H9 (cell line): ENCODE results near the gene NKX1-1. TPM values are rescaled to one million over a fixed set of nuclear protein-coding genes. Genes with fewer than 3 reads are reported as not detected.

ENCODE experiments used
- DNase-seq: peaks from one replicate; pipeline ENCODE4 v3.0.0-alpha.2; 2017
- H2AFZ ChIP-seq: one replicate; pipeline ENCODE4 v1.6.1; 2013; ENCODE audit warnings: mild to moderate bottlenecking, low read length, control low read depth, moderate library complexity
- H2AK5ac ChIP-seq: 2 replicates; pipeline ENCODE4 v1.6.1; 2013; ENCODE audit warnings: low read length, control low read depth, mixed read lengths; ENCODE audit not compliant: insufficient read length
- H2BK120ac ChIP-seq: one replicate; pipeline ENCODE4 v1.6.1; 2013; ENCODE audit warnings: low read depth, mild to moderate bottlenecking, low read length, control low read depth, inconsistent platforms; ENCODE audit not compliant: poor library complexity, severe bottlenecking
- H2BK12ac ChIP-seq: 2 replicates; pipeline ENCODE4 v1.6.1; 2013; ENCODE audit warnings: low read length, control low read depth, mixed read lengths, low read depth; ENCODE audit not compliant: insufficient read length
- H2BK15ac ChIP-seq: 2 replicates; pipeline ENCODE4 v1.6.1; 2013; ENCODE audit warnings: low read depth, low read length, control low read depth
- H2BK20ac ChIP-seq: one replicate; pipeline ENCODE4 v1.6.1; 2013; ENCODE audit warnings: low read depth, mild to moderate bottlenecking, low read length, control low read depth, inconsistent platforms; ENCODE audit not compliant: poor library complexity, severe bottlenecking
- H2BK5ac ChIP-seq: 2 replicates; pipeline ENCODE4 v1.6.1; 2013; ENCODE audit warnings: low read length, control low read depth, mixed read lengths; ENCODE audit not compliant: insufficient read length
- H3K14ac ChIP-seq: 2 replicates; pipeline ENCODE4 v1.6.1; 2013; ENCODE audit warnings: low read length, control low read depth; ENCODE audit not compliant: insufficient read depth
- H3K18ac ChIP-seq: 2 replicates; pipeline ENCODE4 v1.6.1; 2013; ENCODE audit warnings: low read depth, mild to moderate bottlenecking, mixed read lengths, low read length, control low read depth; ENCODE audit not compliant: insufficient read length
- H3K23ac ChIP-seq: 2 replicates; pipeline ENCODE4 v1.6.1; 2013; ENCODE audit warnings: low read length, control low read depth, mixed read lengths, low read depth; ENCODE audit not compliant: insufficient read length
- H3K23me2 ChIP-seq: 2 replicates; pipeline ENCODE4 v1.6.1; 2013; ENCODE audit warnings: low read depth, mild to moderate bottlenecking, mixed read lengths, low read length, control low read depth; ENCODE audit not compliant: insufficient read length, poor library complexity, severe bottlenecking
- H3K27ac ChIP-seq: 2 replicates; pipeline ENCODE4 v1.5.1; 2013; ENCODE audit warnings: low read length, control low read depth, mixed read lengths, low read depth; ENCODE audit not compliant: insufficient read length
- H3K27me3 ChIP-seq: 2 replicates; pipeline ENCODE4 v1.6.1; 2013; ENCODE audit warnings: low read length, control low read depth, inconsistent platforms; ENCODE audit not compliant: insufficient read depth
- H3K4ac ChIP-seq: 2 replicates; pipeline ENCODE4 v1.6.1; 2013; ENCODE audit warnings: low read depth, mild to moderate bottlenecking, control low read depth, inconsistent platforms, low read length, moderate library complexity
- H3K4me1 ChIP-seq: 2 replicates; pipeline ENCODE4 v1.6.1; 2013; ENCODE audit warnings: low read length, control low read depth, inconsistent platforms; ENCODE audit not compliant: insufficient read depth
- H3K4me2 ChIP-seq: 2 replicates; pipeline ENCODE4 v1.6.1; 2013; ENCODE audit warnings: low read length, control low read depth, mixed read lengths; ENCODE audit not compliant: insufficient read length, insufficient read depth
- H3K56ac ChIP-seq: 2 replicates; pipeline ENCODE4 v1.6.1; 2013; ENCODE audit warnings: low read depth, mild to moderate bottlenecking, mixed read lengths, low read length, control low read depth; ENCODE audit not compliant: insufficient read length
- H3K79me1 ChIP-seq: 2 replicates; pipeline ENCODE4 v1.6.1; 2013; ENCODE audit warnings: low read depth, mild to moderate bottlenecking, moderate library complexity, low read length, control low read depth, inconsistent platforms; ENCODE audit not compliant: insufficient read depth, poor library complexity, severe bottlenecking
- H3K79me2 ChIP-seq: 2 replicates; pipeline ENCODE4 v1.6.1; 2013; ENCODE audit warnings: low read length, control low read depth, inconsistent platforms; ENCODE audit not compliant: insufficient read depth
- H3K9ac ChIP-seq: 2 replicates; pipeline ENCODE4 v1.6.1; 2013; ENCODE audit warnings: low read length, control low read depth, mixed read lengths; ENCODE audit not compliant: insufficient read length; ENCODE audit errors: extremely low read depth
- H3K9me3 ChIP-seq: one replicate; pipeline ENCODE4 v1.6.1; 2013; ENCODE audit warnings: low read depth, low read length, inconsistent platforms; ENCODE audit not compliant: control insufficient read depth
- H3T11ph ChIP-seq: one replicate; pipeline ENCODE4 v1.6.1; 2013; ENCODE audit warnings: mild to moderate bottlenecking, low read length, control low read depth, inconsistent platforms
- H4K20me1 ChIP-seq: one replicate; pipeline ENCODE4 v1.6.1; 2013; ENCODE audit not compliant: control insufficient read depth, insufficient read length, insufficient read depth
- H4K5ac ChIP-seq: 2 replicates; pipeline ENCODE4 v1.6.1; 2013; ENCODE audit warnings: low read depth, mild to moderate bottlenecking, mixed read lengths, low read length, control low read depth; ENCODE audit not compliant: insufficient read length
- H4K8ac ChIP-seq: replicated peaks from 2 replicates; pipeline ENCODE4 v1.6.1; 2013; ENCODE audit warnings: low read length, control low read depth, mixed read lengths, low read depth; ENCODE audit not compliant: insufficient read length
- H4K91ac ChIP-seq: 2 replicates; pipeline ENCODE4 v1.6.1; 2013; ENCODE audit warnings: low read depth, mild to moderate bottlenecking, moderate library complexity, mixed read lengths, low read length, control low read depth; ENCODE audit not compliant: insufficient read length
- H3K27ac Mint-ChIP-seq, 3 experiments: 2 replicates in 2 of 3; 3 replicates in 1 of 3; pipeline ENCODE4 v1.8.0; 2020 to 2021; ENCODE audit warnings: mixed read lengths in 3 of 3, mild to moderate bottlenecking in 1 of 3, moderate library complexity in 1 of 3
- H3K27me3 Mint-ChIP-seq: 2 replicates; pipeline ENCODE4 v1.8.0; 2021; ENCODE audit warnings: low read depth, mild to moderate bottlenecking, moderate library complexity, mixed read lengths
- H3K36me3 Mint-ChIP-seq, 3 experiments: 2 replicates in 2 of 3; 3 replicates in 1 of 3; pipeline ENCODE4 v1.8.0; 2020 to 2021; ENCODE audit warnings: low read depth in 3 of 3, mixed read lengths in 3 of 3; ENCODE audit not compliant: insufficient read depth in 1 of 3
- H3K4me1 Mint-ChIP-seq, 2 experiments: 2 replicates each; pipeline ENCODE4 v1.8.0; 2020; ENCODE audit warnings: mixed read lengths in 2 of 2
- H3K4me3 Mint-ChIP-seq, 2 experiments: 2 replicates in 1 of 2; 3 replicates in 1 of 2; pipeline ENCODE4 v1.8.0; 2020 to 2021; ENCODE audit warnings: mild to moderate bottlenecking in 2 of 2, mixed read lengths in 2 of 2, moderate library complexity in 1 of 2
- H3K9me3 Mint-ChIP-seq, 2 experiments: 2 replicates in 1 of 2; 3 replicates in 1 of 2; pipeline ENCODE4 v1.8.0; 2020; ENCODE audit warnings: mild to moderate bottlenecking in 2 of 2, mixed read lengths in 2 of 2, moderate library complexity in 1 of 2
- WGBS: extraction: QIAGEN DNeasy Blood & Tissue Kit; methylation state at CpG from one replicate; pipeline ENCODE4 v1.1.7; 2013; ENCODE audit warnings: missing lambda C conversion rate, low lambda C conversion rate, mixed read lengths; ENCODE audit not compliant: insufficient read length; ENCODE audit errors: extremely low coverage; 5-methylcytosine and 5-hydroxymethylcytosine counted together
- total RNA-seq: library from RNA; stranded (reverse); gene quantifications from 2 replicates; pipeline ENCODE4 v1.2.1, GENCODE V29; 2021
- TF ChIP-seq, protein P1 (sequence below): fragments of 200-600 bp; sonication (generic); conservative IDR thresholded peaks from 3 replicates; pipeline ENCODE4 v1.8.0; 2021; ENCODE audit warnings: antibody characterized with exemption, mild to moderate bottlenecking

Gene NKX1-1
- total RNA-seq, 1 experiment from 2014 or later, result not detected

DNA sequence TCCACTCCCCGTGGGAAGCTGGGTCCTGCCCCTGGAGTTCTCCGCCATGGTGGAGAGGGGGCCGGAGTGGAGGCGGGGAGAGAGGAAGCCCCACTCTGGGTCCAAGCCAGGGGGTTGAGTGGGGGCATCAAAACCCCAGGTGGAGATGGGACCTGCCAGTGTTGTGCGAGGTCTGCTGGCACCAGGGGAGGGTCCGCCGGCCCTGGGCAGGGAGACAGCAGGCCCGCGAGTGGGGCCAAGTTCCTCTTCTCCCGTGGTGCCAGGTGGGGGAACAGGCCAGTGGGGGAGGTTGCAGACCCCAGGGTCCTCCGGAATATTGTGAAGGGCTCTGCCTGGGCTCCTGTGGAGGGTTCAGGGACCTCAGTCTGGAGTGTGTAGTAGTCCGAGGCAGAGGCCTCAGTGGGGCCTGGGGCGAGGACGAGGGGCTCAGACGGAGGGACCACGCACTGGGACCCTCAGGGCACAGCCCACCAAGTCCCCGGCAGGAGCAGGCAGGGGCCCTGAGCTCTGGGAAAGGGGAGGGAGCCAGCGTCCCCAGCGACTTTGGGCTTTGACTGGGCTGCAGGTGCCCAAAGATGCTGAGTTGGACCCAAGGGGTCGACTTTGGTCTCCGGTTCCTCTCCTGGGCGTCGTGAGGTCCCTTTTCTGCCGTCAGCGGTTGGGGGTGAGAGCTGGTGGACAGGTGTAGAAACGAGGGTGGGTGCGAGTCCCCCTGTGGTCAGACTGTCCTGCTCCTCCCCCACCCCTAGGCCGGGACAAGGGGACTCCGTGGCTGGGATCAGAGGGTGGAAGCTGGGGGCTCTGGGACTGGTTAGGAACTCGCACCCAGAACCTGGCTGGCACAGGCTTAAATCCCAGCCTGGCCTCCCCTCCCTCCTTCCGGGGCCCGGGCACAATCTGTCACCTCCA is 43.8 kb upstream of the NKX1-1 start:
- H2BK20ac ChIP-seq, result no peak overlapping the region
- H3K4me2 ChIP-seq, result no peak overlapping the region
- H3K23ac ChIP-seq, result no peak overlapping the region
- Mint-ChIP-seq H3K4me1 (no peaks in the 10 kb centered on the region), H3K9me3 (peaks cover 21 to 26% of the 10 kb centered on the region in 2 experiments), H3K4me3 (no peak overlapping the region), H3K27ac (no peak overlapping the region), H3K27me3 (peaks cover 11% of the 10 kb centered on the region), H3K36me3 (peaks cover 5 to 16% (median 9%) of the 10 kb centered on the region in 3 experiments; a peak in 6 of 7 replicates)
- no peaks in the 10 kb centered on the region for H3K23me2 ChIP-seq
- no peaks in the 10 kb centered on the region for H3K79me2 ChIP-seq
- H2BK120ac ChIP-seq, result no peak overlapping the region
- no CpG with 5 or more reads among the region's 32 CpGs for WGBS
- no peaks in the 10 kb centered on the region for H3K27me3 ChIP-seq
- peaks cover 12% of the 10 kb centered on the region for H3K9me3 ChIP-seq
- H4K8ac ChIP-seq, result no peak overlapping the region
- H2AFZ ChIP-seq, result no peak overlapping the region
- H3K18ac ChIP-seq, result no peak overlapping the region
- H3K14ac ChIP-seq, result no peak overlapping the region
- no peak overlapping the region for H2BK12ac ChIP-seq
- TF ChIP-seq, protein P1, sequence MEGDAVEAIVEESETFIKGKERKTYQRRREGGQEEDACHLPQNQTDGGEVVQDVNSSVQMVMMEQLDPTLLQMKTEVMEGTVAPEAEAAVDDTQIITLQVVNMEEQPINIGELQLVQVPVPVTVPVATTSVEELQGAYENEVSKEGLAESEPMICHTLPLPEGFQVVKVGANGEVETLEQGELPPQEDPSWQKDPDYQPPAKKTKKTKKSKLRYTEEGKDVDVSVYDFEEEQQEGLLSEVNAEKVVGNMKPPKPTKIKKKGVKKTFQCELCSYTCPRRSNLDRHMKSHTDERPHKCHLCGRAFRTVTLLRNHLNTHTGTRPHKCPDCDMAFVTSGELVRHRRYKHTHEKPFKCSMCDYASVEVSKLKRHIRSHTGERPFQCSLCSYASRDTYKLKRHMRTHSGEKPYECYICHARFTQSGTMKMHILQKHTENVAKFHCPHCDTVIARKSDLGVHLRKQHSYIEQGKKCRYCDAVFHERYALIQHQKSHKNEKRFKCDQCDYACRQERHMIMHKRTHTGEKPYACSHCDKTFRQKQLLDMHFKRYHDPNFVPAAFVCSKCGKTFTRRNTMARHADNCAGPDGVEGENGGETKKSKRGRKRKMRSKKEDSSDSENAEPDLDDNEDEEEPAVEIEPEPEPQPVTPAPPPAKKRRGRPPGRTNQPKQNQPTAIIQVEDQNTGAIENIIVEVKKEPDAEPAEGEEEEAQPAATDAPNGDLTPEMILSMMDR, result no peak
- H3K4me1 ChIP-seq, result no peaks in the 10 kb centered on the region
- no peak overlapping the region for H2BK15ac ChIP-seq
- DNase-seq, result peak; percentile 24
- no peak overlapping the region for H3K4ac ChIP-seq
- H4K91ac ChIP-seq, result no peak overlapping the region
- no peak overlapping the region for H2BK5ac ChIP-seq
- no peak overlapping the region for H3K9ac ChIP-seq
- no peaks in the 10 kb centered on the region for H4K20me1 ChIP-seq
- no peak overlapping the region for H4K5ac ChIP-seq
- H3T11ph ChIP-seq, result no peak overlapping the region
- no peak overlapping the region for H2AK5ac ChIP-seq
- H3K79me1 ChIP-seq, result no peaks in the 10 kb centered on the region
- no peak overlapping the region for H3K27ac ChIP-seq
- H3K56ac ChIP-seq, result no peak overlapping the region
